Measurements from ENCODE around the gene LIPC.

Gene LIPC

GRCh38 chr15:58608129-58608590 is 176.4 kb downstream of the LIPC start:
- ATAC-seq, result no peak
- no peak for TF ChIP-seq ZNF8 (CRISPR knock-in tag; IDR thresholded peaks at IDR 0.05)

- TF ChIP-seq ZC3H10 (CRISPR knock-in tag; IDR thresholded peaks at IDR 0.05) (no peak), CREB5 (CRISPR knock-in tag; IDR thresholded peaks at IDR 0.05; ENCODE audit: low read depth) (no peak), PPARA (CRISPR knock-in tag; IDR thresholded peaks at IDR 0.05; ENCODE audit: borderline replicate concordance) (no peak), ZNF70 (CRISPR knock-in tag; IDR thresholded peaks at IDR 0.05) (no peak), BACH2 (CRISPR knock-in tag; IDR thresholded peaks at IDR 0.05; ENCODE audit: borderline replicate concordance) (no peak), ISL1 (CRISPR knock-in tag; IDR thresholded peaks at IDR 0.05) (no peak), CSDC2 (CRISPR knock-in tag; IDR thresholded peaks at IDR 0.05) (no peak), ZFP3 (CRISPR knock-in tag; IDR thresholded peaks at IDR 0.05) (no peak), ZNF8 (CRISPR knock-in tag; IDR thresholded peaks at IDR 0.05) (no peak), RARB (CRISPR knock-in tag; IDR thresholded peaks at IDR 0.05) (no peak), ZFP30 (CRISPR knock-in tag; IDR thresholded peaks at IDR 0.05) (no peak), TOX (CRISPR knock-in tag; IDR thresholded peaks at IDR 0.05; ENCODE audit: borderline replicate concordance) (no peak), SNAI2 (CRISPR knock-in tag; IDR thresholded peaks at IDR 0.05) (no peak), ESRRG (CRISPR knock-in tag; IDR thresholded peaks at IDR 0.05) (no peak), TSHZ2 (CRISPR knock-in tag; IDR thresholded peaks at IDR 0.05) (no peak), POU6F1 (CRISPR knock-in tag; IDR thresholded peaks at IDR 0.05; ENCODE audit: borderline replicate concordance, low read depth) (no peak), ZNF565 (CRISPR knock-in tag; conservative IDR thresholded peaks at IDR 0.05; ENCODE audit: low read depth) (no peak), PATZ1 (CRISPR knock-in tag; IDR thresholded peaks at IDR 0.05; ENCODE audit: borderline replicate concordance) (no peak), OSR1 (CRISPR knock-in tag; IDR thresholded peaks at IDR 0.05) (no peak), GLIS3 (CRISPR knock-in tag; IDR thresholded peaks at IDR 0.05) (no peak)
- no peak for ATAC-seq
Measured at GRCh38 chr15:58608711-58609110, 176.9 kb downstream of the LIPC start.

- ATAC-seq, result no peak
- TF ChIP-seq TCF4 (CRISPR knock-in tag; IDR thresholded peaks at IDR 0.05; ENCODE audit: borderline replicate concordance), result no peak
- TF ChIP-seq ZNF565 (CRISPR knock-in tag; conservative IDR thresholded peaks at IDR 0.05; ENCODE audit: low read depth), result no peak
- TF ChIP-seq ARNTL (CRISPR knock-in tag; IDR thresholded peaks at IDR 0.05; ENCODE audit: borderline replicate concordance, low read depth), result no peak
- TF ChIP-seq TSHZ2 (CRISPR knock-in tag; IDR thresholded peaks at IDR 0.05), result no peak
- TF ChIP-seq CREB5 (CRISPR knock-in tag; IDR thresholded peaks at IDR 0.05; ENCODE audit: low read depth), result no peak
- no peak for TF ChIP-seq RARB (CRISPR knock-in tag; IDR thresholded peaks at IDR 0.05)
Measured at GRCh38 chr15:58611731-58612676, 180.2 kb downstream of the LIPC start.

Data from SK-N-SH treated with all-trans-retinoic acid at 6 μM for 48 hours (cell line).